Suppressor macrophage treated with lipopolysaccharide for 1 hour (primary cell): ENCODE results near the gene TBC1D14.
A peak's percentile ranks its signal among the peaks of the same experiment; 100 is the strongest.
"Not testable (repeated sequence)": the region's sequence is repeated elsewhere in the genome, so short reads cannot be mapped to it uniquely, and the experiment has no call there.

Experiments
- DNase-seq, 3 donors: peaks; one replicate each; pipeline ENCODE4 v3.0.0-alpha.2; 2020 to 2022

The TBC1D14 gene

GRCh38 chr4:6890358-6890757, 19.3 kb upstream of the TBC1D14 start:
- no peak for DNase-seq

GRCh38 chr4:6890971-6891370, 18.7 kb upstream of the TBC1D14 start:
- not testable (repeated sequence) for DNase-seq

- peak; percentile 59 to 70 (median 66) for DNase-seq
Measured at GRCh38 chr4:6891436-6892170, 18.0 kb upstream of the TBC1D14 start.

GRCh38 chr4:6892190-6892908, 17.3 kb upstream of the TBC1D14 start:
- DNase-seq: peak; percentile 75 to 82 (median 77)

- no peak for DNase-seq
Measured at GRCh38 chr4:6892909-6893202, 16.8 kb upstream of the TBC1D14 start.

GRCh38 chr4:6893449-6894085, 16.1 kb upstream of the TBC1D14 start:
- DNase-seq: peak; percentile 64 to 78 (median 73)

- DNase-seq: no peak
Measured at GRCh38 chr4:6894086-6894478, 15.5 kb upstream of the TBC1D14 start.

GRCh38 chr4:6894528-6895498, 14.8 kb upstream of the TBC1D14 start:
- no peak for DNase-seq

GRCh38 chr4:6896035-6896434, 13.6 kb upstream of the TBC1D14 start:
- DNase-seq: no peak

- DNase-seq: no peak
Measured at GRCh38 chr4:6898763-6899162, 10.9 kb upstream of the TBC1D14 start.

- no peak for DNase-seq
Measured at GRCh38 chr4:6900181-6900812, 9.3 kb upstream of the TBC1D14 start.

- DNase-seq: no peak
Measured at GRCh38 chr4:6900956-6901355, 8.7 kb upstream of the TBC1D14 start.

- no peak for DNase-seq
Measured at GRCh38 chr4:6901669-6902317, 7.8 kb upstream of the TBC1D14 start.

- DNase-seq: no peak
Measured at GRCh38 chr4:6902318-6903042, 7.1 kb upstream of the TBC1D14 start.

- no peak for DNase-seq
Measured at GRCh38 chr4:6905516-6906445, 3.8 kb upstream of the TBC1D14 start.

GRCh38 chr4:6906486-6906885, 3.1 kb upstream of the TBC1D14 start:
- DNase-seq: not testable (repeated sequence)

- DNase-seq: no peak
Measured at GRCh38 chr4:6907658-6908191, 1.9 kb upstream of the TBC1D14 start.

- DNase-seq: peak in 1 of 3 donors; percentile 29
Measured at GRCh38 chr4:6908432-6909112, 1.1 kb upstream of the TBC1D14 start.

GRCh38 chr4:6909970-6910339, 329 bp downstream of the TBC1D14 start:
- peak; percentile 68 to 85 (median 71) for DNase-seq
